GM12878 (cell line): Measurements from ENCODE around the gene PLXNA2. TPM values are rescaled to one million over a fixed set of nuclear protein-coding genes. Genes with fewer than 3 reads are reported as not detected.

ENCODE experiments used
- ATAC-seq: fragments of 200-7000 bp; cut with Tn5 transposase; 3 replicates; pipeline ENCODE4 v1.9.1; 2020; ENCODE audit warnings: mild to moderate bottlenecking, moderate library complexity
- BruUV-seq: library from RNA; stranded (reverse); fragments of 400-500 nt; replicated peaks from 2 replicates; lab custom pipeline; 2021; lab: Mats Ljungman, UMichigan
- CTCF ChIA-PET: fragments of 300-600 bp; sonication (Branson Sonifier 250); formaldehyde crosslinking; extraction: SDS; loops from one replicate; lab custom pipeline; 2021; ENCODE audit warnings: inconsistent platforms; lab: Yijun Ruan, JAX
- POLR2A ChIA-PET: fragments of 350-600 bp; formaldehyde crosslinking; extraction: SDS; loops from one replicate; lab custom pipeline; 2021; ENCODE audit warnings: inconsistent platforms; lab: Charles Lee
- RAD21 ChIA-PET: fragments of 300-600 bp; sonication (Branson Sonifier 250); formaldehyde crosslinking; loops from one replicate; lab custom pipeline; 2023; ENCODE audit warnings: antibody characterized with exemption; ENCODE audit not compliant: unreplicated experiment; lab: Charles Lee
- SMC1A ChIA-PET: fragments of 300-600 bp; sonication (Branson Sonifier 250); formaldehyde crosslinking; loops from one replicate; lab custom pipeline; 2023; ENCODE audit not compliant: unreplicated experiment, uncharacterized antibody; lab: Charles Lee
- DNase-seq: peaks from one replicate; pipeline ENCODE4 v3.0.0-alpha.2; 2011; ENCODE audit warnings: low read depth, low spot score
- FAIRE-seq: peaks from 3 replicates; lab custom pipeline; 2011; peaks lifted over from hg19 to GRCh38; lab: Jason Lieb, UNC
- H2AFZ ChIP-seq: 2 replicates; pipeline ENCODE4 v1.6.0; 2011; ENCODE audit warnings: low read depth, low read length, control low read depth; ENCODE audit not compliant: control insufficient read depth
- H3K27ac ChIP-seq: 2 replicates; pipeline ENCODE4 v1.5.1; 2011; ENCODE audit warnings: control low read depth; ENCODE audit not compliant: control insufficient read depth, insufficient read depth
- H3K27me3 ChIP-seq, 2 experiments: replicated peaks in 1 of 2; 2 replicates each; pipeline versions ENCODE4 v1.6.0 to v1.6.1; 2011; ENCODE audit warnings: low read length in 1 of 2; ENCODE audit not compliant: control insufficient read depth in 2 of 2, insufficient read depth in 2 of 2
- H3K36me3 ChIP-seq, 2 experiments: 2 replicates each; pipeline ENCODE4 v1.5.1; 2011; ENCODE audit warnings: low read length in 1 of 2; ENCODE audit not compliant: control insufficient read depth in 2 of 2, insufficient read depth in 2 of 2
- H3K4me1 ChIP-seq: 2 replicates; pipeline ENCODE4 v1.6.1; 2011; ENCODE audit warnings: mild to moderate bottlenecking, low read length, moderate library complexity, mixed read lengths; ENCODE audit not compliant: control insufficient read depth, insufficient read depth
- H3K4me2 ChIP-seq: 2 replicates; pipeline ENCODE4 v1.6.0; 2011; ENCODE audit warnings: control low read depth; ENCODE audit not compliant: control insufficient read depth, insufficient read depth
- H3K4me3 ChIP-seq: fragments of 200-600 bp; sonication (generic); 2 replicates; pipeline ENCODE4 v1.5.1; 2016
- H3K79me2 ChIP-seq: 2 replicates; pipeline ENCODE4 v1.6.0; 2011; ENCODE audit warnings: low read length; ENCODE audit not compliant: control insufficient read depth, insufficient read depth
- H3K9ac ChIP-seq: 2 replicates; pipeline ENCODE4 v1.8.0; 2011; ENCODE audit warnings: low read length, control low read depth, mixed read lengths; ENCODE audit not compliant: control insufficient read depth, insufficient read depth
- H3K9me3 ChIP-seq: replicated peaks from 3 replicates; pipeline ENCODE4 v1.5.1; 2011; ENCODE audit warnings: mild to moderate bottlenecking, low read length; ENCODE audit not compliant: control insufficient read depth, insufficient read depth
- H4K20me1 ChIP-seq: 2 replicates; pipeline ENCODE4 v1.6.0; 2011; ENCODE audit not compliant: control insufficient read depth, insufficient read depth
- ATF3 ChIP-seq: IDR thresholded peaks from 2 replicates; pipeline ENCODE4 v1.6.1; 2011; ENCODE audit warnings: low read depth, mild to moderate bottlenecking, low read length, moderate library complexity, borderline replicate concordance; ENCODE audit errors: extremely low read depth
- BCL11A ChIP-seq: IDR thresholded peaks from 2 replicates; pipeline ENCODE4 v1.6.1; 2011; ENCODE audit warnings: low read depth, low read length
- CBFB ChIP-seq: IDR thresholded peaks from 2 replicates; pipeline ENCODE4 v1.6.1; 2016; ENCODE audit warnings: antibody characterized with exemption, low read depth
- E2F4 ChIP-seq: IDR thresholded peaks from 2 replicates; pipeline ENCODE4 v1.6.1; 2012; ENCODE audit warnings: low read depth, low read length, improper control_type of control experiment
- E4F1 ChIP-seq: fragments of 450-650 bp; IDR thresholded peaks from 2 replicates; pipeline ENCODE4 v1.6.1; 2018; ENCODE audit warnings: borderline replicate concordance, mild to moderate bottlenecking; ENCODE audit not compliant: partially characterized antibody
- KDM1A ChIP-seq: fragments of 200-600 bp; sonication (generic); IDR thresholded peaks from 2 replicates; pipeline ENCODE4 v1.6.1; 2016; ENCODE audit warnings: borderline replicate concordance
- MYB ChIP-seq: fragments of 150-350 bp; IDR thresholded peaks from 2 replicates; pipeline ENCODE4 v1.6.1; 2014; ENCODE audit warnings: mild to moderate bottlenecking, low read depth, low read length, borderline replicate concordance
- NBN ChIP-seq: fragments of 450-650 bp; IDR thresholded peaks from 2 replicates; pipeline ENCODE4 v1.6.1; 2016
- NR2C1 ChIP-seq: fragments of 450-650 bp; IDR thresholded peaks from 2 replicates; pipeline ENCODE4 v1.6.1; 2017; ENCODE audit warnings: antibody characterized with exemption, mild to moderate bottlenecking, moderate library complexity
- PAX5 ChIP-seq: IDR thresholded peaks from 2 replicates; pipeline ENCODE4 v1.6.1; 2011; ENCODE audit warnings: low read depth, low read length, borderline replicate concordance
- RCOR1 ChIP-seq: conservative IDR thresholded peaks from 2 replicates; pipeline ENCODE4 v1.6.1; 2012; ENCODE audit warnings: low read depth, low read length, improper control_type of control experiment
- RELA ChIP-seq: fragments of 450-650 bp; IDR thresholded peaks from 2 replicates; pipeline ENCODE4 v1.8.0; 2014; ENCODE audit warnings: borderline replicate concordance; ENCODE audit not compliant: partially characterized antibody
- SMC3 ChIP-seq: IDR thresholded peaks from 2 replicates; pipeline ENCODE4 v1.6.1; 2011; ENCODE audit warnings: low read length, improper control_type of control experiment, borderline replicate concordance
- TCF12 ChIP-seq: IDR thresholded peaks from 2 replicates; pipeline ENCODE4 v1.6.1; 2011; ENCODE audit warnings: low read depth, mild to moderate bottlenecking, low read length
- ZBTB33 ChIP-seq: fragments of 450-650 bp; IDR thresholded peaks from 2 replicates; pipeline ENCODE4 v1.6.1; 2017; ENCODE audit warnings: mild to moderate bottlenecking
- ZNF274 ChIP-seq: IDR thresholded peaks from one replicate; pipeline ENCODE4 v1.8.0; 2011; ENCODE audit not compliant: insufficient read length, insufficient read depth
- WGBS: methylation state at CpG from one replicate; pipeline ENCODE4 v1.1.6; 2016; ENCODE audit warnings: low lambda C conversion rate; ENCODE audit not compliant: insufficient replicate concordance, insufficient coverage; ENCODE audit errors: missing lambda C conversion rate; 5-methylcytosine and 5-hydroxymethylcytosine counted together
- in situ Hi-C: fragments of 300-500 bp; cut with MboI; formaldehyde crosslinking; loops from 9 replicates; pipeline ENCODE4 v1.14.3; 2018; ENCODE audit warnings: mixed read lengths
- intact Hi-C: fragments of 100-400 bp; cut with micrococcal nuclease; formaldehyde crosslinking; loops from one replicate; pipeline ENCODE4 v1.14.2; 2022; ENCODE audit not compliant: unreplicated experiment
- polyA plus RNA-seq, 11 experiments: library from polyadenylated mRNA; depleted of rRNA in 4 of 11; unstranded in 6 of 11; stranded (reverse) in 5 of 11; fragments of >200 nt; fragmentation: Nextera tagmentation in 4 of 11; fragmentation: Illumina TruSeq in 1 of 11; extraction: Ambion mirVana in 4 of 11; extraction: Trizol in 1 of 11; gene quantifications; 1 replicate in 1 of 11; 2 replicates in 10 of 11; pipeline versions ENCODE4 v1.2.1 to v1.2.3, GENCODE V29; 2011 to 2016; ENCODE audit warnings: inconsistent platforms in 2 of 11, missing spikeins in 2 of 11, low read depth in 1 of 11
- total RNA-seq, 4 experiments: library from RNA; depleted of rRNA in 3 of 4; stranded (reverse); fragments of >200 nt in 3 of 4; fragmentation: Illumina TruSeq in 1 of 4; extraction: Trizol in 1 of 4; gene quantifications; 2 replicates each; pipeline versions ENCODE4 v1.2.1 to v1.2.3, GENCODE V29; 2013 to 2021
- TF ChIP-seq, protein P1 (sequence below): fragments of 150-350 bp; IDR thresholded peaks from 2 replicates; pipeline ENCODE4 v1.6.1; 2014; ENCODE audit warnings: mild to moderate bottlenecking, low read depth, low read length

The PLXNA2 gene
- total and polyA plus RNA-seq, 10 of the 15 experiments (the other 5 are each of a cell fraction or from before 2014, with no cell fraction given), result under 0.01 to 0.08 (median 0.07) TPM; not detected in 4

DNA sequence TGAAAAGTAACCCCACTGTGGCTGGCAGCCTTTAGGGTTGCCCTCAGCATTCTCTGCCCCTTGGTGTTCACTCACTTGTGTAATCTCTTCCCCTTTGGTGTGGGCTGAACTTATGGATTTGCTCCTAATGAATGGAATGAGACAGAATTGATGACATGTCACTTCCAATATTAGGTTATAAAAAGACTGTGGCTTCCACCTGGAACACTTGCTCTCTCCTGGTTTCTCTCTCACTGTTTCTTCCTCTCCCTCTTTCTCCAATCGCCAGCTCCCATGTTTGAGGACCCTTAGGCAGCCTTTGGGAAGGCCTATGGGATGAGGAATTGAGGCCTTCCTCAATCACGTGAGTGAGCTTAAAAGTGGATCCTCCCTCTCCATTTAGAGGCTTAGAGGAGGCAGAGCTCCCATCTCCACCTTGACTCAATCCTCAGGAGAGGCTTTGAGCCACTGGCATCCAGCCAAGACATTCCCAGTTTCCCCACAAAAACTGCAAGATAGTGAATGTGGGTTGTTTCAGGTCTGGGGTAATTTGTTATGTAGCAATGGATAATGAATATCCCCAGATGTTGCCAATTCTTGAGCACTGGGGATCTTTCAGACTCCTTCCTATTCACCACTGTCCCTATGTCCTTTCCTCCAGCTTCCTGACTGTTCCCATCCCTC lies 237.8 kb downstream of the PLXNA2 start:
- BruUV-seq, result no TSS peak
- TF ChIP-seq ZBTB33 (no peak), ZNF274 (no peak), TCF12 (no peak), CBFB (no peak), KDM1A (no peak), RCOR1 (no peak), NR2C1 (no peak), RELA (no peak), PAX5 (no peak), ATF3 (no peak), SMC3 (no peak), MYB (no peak), BCL11A (no peak), E2F4 (no peak), E4F1 (no peak), NBN (no peak)
- TF ChIP-seq, protein P1, sequence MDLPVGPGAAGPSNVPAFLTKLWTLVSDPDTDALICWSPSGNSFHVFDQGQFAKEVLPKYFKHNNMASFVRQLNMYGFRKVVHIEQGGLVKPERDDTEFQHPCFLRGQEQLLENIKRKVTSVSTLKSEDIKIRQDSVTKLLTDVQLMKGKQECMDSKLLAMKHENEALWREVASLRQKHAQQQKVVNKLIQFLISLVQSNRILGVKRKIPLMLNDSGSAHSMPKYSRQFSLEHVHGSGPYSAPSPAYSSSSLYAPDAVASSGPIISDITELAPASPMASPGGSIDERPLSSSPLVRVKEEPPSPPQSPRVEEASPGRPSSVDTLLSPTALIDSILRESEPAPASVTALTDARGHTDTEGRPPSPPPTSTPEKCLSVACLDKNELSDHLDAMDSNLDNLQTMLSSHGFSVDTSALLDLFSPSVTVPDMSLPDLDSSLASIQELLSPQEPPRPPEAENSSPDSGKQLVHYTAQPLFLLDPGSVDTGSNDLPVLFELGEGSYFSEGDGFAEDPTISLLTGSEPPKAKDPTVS, result no peak

More for the DNA sequence above, 237.8 kb downstream of the PLXNA2 start:
- CTCF ChIA-PET, result interaction anchor here (1.3 to 2.2 kb wide), 4 partner anchors 8 to 122 kb away, joined by 5 to 10 read pairs (median 8); no protein-coding TSS in a partner anchor
- in situ Hi-C loops, result no loop called here
- POLR2A ChIA-PET, result no interaction called here
- SMC1A ChIA-PET, result no interaction called here
- Histone ChIP-seq H2AFZ (no peak overlapping the region), H3K4me2 (no peak overlapping the region), H3K9me3 (no peaks in the 10 kb centered on the region), H4K20me1 (no peaks in the 10 kb centered on the region), H3K36me3 (no peaks in the 10 kb centered on the region), H3K4me1 (no peaks in the 10 kb centered on the region), H3K79me2 (no peaks in the 10 kb centered on the region), H3K27me3 (peaks cover 0 to 2% of the 10 kb centered on the region in 2 experiments; a peak in 2 of 4 replicates), H3K4me3 (no peak overlapping the region), H3K9ac (no peak overlapping the region), H3K27ac (no peak overlapping the region)
- WGBS, result 4% methylated on average over 2 of the region's 2 CpGs
- intact Hi-C loops, result no loop called here
- RAD21 ChIA-PET, result no interaction called here
- no peak for FAIRE-seq
- no peak for DNase-seq
- ATAC-seq, result no peak
